ENCODE measurements around the gene MAPK14.

DNA sequence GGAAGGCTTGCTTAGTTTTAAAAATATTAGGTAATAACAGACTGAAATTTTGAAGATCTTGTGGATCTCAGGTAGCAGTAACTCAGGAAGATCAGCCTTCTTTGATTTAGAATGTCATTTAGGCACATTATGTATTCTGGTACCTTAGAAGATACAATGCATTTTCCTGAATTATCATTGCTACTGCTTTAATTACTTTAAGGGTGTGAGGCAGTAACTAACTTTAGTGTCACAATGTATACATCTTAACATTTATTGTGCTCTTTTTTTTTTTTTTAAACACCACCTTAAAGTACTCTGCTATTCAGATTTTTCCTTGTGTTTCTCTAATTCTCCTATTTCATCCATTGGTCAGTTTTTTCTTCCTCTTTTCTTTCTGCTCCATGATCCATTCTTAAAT, 13.3 kb downstream of the MAPK14 start:
- TF ChIP-seq POLR2A (IDR thresholded peaks at IDR 0.05) = no peak
- TF ChIP-seq, protein P1, sequence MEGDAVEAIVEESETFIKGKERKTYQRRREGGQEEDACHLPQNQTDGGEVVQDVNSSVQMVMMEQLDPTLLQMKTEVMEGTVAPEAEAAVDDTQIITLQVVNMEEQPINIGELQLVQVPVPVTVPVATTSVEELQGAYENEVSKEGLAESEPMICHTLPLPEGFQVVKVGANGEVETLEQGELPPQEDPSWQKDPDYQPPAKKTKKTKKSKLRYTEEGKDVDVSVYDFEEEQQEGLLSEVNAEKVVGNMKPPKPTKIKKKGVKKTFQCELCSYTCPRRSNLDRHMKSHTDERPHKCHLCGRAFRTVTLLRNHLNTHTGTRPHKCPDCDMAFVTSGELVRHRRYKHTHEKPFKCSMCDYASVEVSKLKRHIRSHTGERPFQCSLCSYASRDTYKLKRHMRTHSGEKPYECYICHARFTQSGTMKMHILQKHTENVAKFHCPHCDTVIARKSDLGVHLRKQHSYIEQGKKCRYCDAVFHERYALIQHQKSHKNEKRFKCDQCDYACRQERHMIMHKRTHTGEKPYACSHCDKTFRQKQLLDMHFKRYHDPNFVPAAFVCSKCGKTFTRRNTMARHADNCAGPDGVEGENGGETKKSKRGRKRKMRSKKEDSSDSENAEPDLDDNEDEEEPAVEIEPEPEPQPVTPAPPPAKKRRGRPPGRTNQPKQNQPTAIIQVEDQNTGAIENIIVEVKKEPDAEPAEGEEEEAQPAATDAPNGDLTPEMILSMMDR (IDR thresholded peaks at IDR 0.05) = no peak
